GM12874 (cell line): ENCODE data around the gene WDR5.

Experiments
- CTCF ChIP-seq: IDR thresholded peaks from 2 replicates; pipeline ENCODE4 v1.5.1; 2011; ENCODE audit warnings: low read depth, mild to moderate bottlenecking, control low read depth, low read length, moderate library complexity; ENCODE audit not compliant: insufficient read depth

Gene WDR5

DNA sequence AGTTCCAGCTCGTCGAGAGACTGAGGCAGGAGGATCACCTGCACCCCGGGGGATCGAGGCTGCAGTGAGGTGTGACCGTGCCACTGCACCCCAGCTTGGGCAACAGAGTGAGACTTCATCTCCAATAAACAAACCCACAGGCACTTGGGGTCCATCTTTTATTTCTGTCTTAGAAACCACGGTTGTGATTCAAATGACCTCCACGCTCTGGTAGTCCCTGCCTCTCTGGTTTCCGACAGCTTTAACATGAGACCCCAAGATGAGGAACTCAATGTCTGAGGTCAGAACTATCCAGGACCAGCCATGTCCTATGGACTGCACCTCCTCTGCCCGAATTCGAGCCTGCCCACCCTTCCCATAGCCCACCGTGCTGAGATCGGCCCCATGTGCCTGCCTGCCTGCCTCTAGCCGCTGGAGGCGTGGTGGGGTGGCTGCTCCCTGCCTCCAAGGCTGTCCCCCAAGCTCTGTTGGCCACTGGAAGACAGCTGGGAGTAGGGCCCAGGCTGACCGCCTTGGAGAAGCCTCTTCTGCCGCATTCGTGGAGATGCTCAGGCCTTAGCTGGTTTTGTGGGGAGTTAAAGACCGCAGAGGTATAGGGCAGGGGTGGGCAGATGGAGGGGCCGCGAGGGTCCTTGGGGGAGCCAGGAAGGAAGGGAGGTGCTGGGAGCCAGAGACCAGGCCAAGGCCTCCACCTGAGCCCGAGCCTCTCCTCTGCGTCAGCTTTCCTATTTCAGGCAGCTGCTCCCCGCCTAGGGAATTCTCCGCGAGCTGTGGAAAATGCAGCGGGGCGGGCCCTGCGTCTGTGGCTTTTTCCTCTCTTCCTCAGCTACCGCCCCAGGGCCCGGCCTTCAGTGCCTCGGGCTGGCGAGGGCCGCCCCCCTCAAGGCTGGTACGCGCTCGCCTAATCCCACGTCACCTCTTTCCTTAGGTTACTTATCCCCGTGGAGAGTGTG lies 6.9 kb upstream of the WDR5 start:
- no peak for TF ChIP-seq CTCF

DNA sequence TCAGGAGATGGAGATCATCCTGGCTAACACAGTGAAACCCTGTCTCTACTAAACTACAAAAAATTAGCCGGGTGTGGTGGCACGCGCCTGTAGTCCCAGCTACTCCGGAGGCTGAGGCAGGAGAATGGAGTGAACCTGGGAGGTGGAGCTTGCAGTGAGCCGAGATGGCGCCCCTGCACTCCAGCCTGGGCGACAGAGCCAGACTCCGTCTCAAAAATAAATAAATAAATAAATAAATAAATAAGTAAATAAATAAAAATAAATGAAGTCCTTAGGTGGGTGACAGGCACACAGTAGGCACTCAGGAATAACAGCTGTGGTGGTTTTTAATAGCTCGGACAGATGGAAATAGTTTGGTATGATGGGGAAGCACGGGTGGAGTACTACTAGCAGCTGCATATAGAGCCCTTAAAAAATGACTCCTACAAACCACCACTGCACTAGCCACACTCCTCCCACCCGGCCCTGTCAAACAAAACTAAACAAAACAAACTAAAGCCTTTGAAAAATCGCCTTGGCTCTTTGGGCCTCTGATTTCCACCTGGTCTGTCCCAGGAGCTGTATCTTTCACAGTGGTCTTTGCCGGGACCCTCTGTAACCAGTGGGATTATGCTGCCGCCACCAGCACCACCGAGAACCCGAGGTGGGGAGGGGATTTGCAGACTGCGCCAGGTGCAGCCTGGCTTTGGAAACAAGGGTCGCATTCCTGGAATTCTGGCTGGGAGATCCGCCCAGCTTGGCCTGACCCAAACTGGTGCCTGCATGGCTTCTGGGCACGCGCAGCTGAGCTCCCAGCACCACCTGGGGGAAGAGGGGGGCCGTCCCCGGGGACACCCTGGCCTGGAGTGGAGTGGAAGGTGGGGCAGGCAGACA lies 5.1 kb upstream of the WDR5 start:
- no peak for TF ChIP-seq CTCF

DNA sequence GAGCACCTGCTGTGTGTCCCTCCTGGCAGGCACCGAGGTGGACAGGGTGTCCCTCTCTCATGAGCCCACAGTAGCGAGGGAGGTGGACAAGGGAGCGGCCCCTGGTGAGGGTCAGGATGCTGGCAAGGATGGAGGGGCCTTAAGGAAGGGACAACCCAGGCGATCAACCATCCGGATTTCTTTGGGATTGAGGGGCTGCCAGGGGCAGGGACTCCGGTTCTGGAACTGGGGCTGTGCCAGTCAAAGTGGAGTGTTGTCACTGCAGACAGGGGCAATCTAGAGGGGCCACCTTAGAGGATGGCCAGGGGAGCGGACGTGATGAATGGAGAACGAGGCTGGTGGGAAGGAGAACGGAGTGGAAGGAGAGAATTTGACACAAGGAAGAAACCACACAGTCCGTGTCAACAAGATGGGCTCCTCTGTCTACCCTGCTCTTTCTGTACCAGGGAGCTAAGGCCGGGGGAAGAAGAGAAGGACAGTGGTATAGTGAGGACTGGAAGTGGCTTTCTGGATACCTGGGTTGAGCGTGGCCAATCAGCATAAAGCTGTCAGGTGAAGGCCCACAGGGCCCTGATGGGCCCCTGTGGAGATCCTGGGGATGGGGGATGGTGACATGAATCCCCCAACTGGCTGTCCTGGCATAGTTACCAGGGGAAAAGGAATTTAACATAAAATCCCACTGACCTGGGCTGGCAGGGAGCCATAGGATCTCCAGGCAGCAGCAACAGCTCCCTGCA lies 4.2 kb upstream of the WDR5 start:
- no peak for TF ChIP-seq CTCF

DNA sequence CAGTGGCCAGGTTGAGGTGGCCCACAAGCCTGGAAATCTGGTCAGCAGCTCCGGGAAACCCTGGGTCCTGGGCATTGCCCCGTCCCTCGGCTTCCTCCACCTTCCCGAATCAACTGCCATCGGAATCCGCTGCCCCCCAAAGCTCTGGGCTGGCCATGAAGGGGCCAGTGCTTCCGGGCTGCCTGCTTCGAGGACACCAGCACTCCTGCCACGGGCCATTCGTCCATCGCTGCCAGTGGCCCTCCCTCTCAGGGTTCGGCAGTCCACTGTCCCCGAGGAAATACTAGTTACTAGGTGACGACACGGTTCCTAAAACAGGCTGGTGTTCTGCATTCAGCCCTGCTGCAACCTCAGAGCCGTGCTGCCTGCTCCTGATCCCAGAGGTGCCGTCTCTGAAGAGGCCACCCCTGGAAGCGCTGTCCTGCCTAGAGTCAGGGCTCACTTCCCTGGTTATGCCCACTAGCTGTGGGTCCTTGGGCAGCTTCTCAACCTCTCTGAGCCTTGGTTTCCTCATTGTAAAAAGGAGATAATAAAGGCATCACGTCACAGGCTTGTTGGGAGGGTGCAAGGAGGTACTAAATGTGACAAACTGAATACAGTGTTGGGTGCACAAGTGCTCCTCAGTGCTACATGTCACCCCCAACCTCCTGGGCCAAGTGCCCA lies 3.5 kb upstream of the WDR5 start:
- no peak for TF ChIP-seq CTCF

- TF ChIP-seq CTCF, result no peak
These were observed 936 bp upstream of the WDR5 start for GRCh38 chr9:134134949-134135342.

DNA sequence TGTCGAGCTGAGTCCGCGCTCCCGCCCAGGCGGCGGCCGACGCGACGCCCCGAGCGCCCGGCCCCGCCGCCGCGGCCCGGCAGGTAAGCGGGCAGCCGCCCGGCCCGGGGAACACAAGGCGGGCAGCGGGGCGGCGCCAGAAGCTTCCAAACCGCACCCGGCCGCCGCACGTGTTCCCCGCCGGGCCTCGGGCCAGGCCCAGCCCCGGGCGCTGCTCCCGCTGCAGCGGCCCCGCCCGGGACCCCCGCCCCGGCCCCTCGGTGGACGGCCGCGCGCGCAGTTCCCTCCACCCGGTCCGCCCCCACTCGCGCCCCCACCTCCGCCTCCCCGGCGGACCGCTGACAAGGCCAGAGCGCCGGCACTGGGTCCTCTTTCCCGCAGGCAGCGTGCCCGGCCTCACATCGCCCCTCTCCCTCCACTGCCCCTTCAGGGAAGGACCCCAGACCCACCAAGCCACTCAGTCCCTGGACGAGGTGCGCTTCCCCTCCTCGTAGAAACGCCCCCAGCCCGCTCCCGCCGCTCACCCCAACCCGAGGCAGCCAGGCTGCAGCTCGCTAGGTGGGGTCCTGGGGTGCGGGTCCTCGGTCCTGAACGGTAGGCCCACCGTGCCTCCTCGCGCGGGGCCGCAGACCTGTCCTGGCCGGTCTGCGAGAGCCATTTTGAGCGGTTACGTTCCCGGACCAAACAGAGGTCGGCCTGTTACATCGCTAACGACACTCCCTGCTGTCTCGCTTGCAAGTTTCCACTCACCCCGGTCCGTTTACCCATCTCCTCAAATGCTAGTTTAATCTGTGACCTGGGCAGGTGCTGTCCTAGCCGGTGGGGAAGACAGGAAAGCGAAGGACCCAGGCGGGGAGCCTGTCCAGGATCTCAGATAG lies 475 bp downstream of the WDR5 start:
- no peak for TF ChIP-seq CTCF
